GM18951 (cell line): ENCODE data around the gene ALDH1A2.
"Not testable (repeated sequence)": the region's sequence is repeated elsewhere in the genome, so short reads cannot be mapped to it uniquely, and the experiment has no call there.

Experiments
- POLR2A ChIP-seq: IDR thresholded peaks from 4 replicates; pipeline ENCODE4 v1.6.1; 2011; ENCODE audit warnings: mild to moderate bottlenecking; ENCODE audit not compliant: insufficient read length, insufficient read depth; ENCODE audit errors: extremely low read depth
- in situ Hi-C: fragments of 300-500 bp; cut with MboI; formaldehyde crosslinking; loops from one replicate; pipeline ENCODE4 v1.12.0; 2022; ENCODE audit warnings: low sequenced_read_pairs, mixed read lengths, inconsistent platforms; ENCODE audit not compliant: unreplicated experiment

ALDH1A2 gene

DNA sequence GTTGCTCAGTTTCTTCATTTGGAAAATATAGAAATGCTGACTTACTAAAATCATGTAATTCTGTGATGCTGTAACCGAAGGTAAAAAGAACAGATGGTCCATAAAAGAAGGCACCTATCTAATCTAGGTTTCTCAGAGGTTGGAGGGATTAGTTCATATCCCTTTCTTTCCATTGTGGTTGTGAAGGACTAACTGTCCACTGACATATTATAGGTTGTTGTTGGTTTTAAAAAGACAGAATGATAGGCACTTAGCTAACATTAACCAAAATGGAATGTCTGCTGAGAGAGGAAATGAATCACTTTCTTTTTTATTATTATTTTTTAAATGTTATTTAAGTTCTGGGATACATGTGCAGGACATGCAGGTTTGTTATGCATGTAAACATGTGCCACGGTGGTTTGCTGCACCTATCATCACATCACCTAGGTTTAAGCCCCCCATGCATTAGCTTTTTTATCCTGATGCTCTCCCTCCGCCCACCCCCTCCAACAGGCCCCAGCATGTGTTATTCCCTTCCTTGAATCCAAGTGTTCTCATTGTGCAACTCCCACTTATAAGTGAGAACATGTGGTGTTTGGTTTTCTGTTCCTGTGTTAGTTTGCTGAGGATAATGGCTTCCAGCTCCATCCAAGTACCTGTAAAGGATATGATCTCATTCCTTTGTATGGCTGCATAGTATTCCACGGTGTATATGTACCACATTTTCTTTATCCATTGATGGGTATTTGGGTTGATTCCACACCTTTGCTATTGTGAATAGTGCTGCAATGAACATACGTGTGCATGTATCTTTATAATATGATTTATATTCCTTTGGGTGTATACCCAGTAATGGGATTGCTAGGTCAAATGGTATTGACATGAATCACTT lies 45.8 kb downstream of the ALDH1A2 start:
- in situ Hi-C loops = no loop called here
- TF ChIP-seq POLR2A = no peak

DNA sequence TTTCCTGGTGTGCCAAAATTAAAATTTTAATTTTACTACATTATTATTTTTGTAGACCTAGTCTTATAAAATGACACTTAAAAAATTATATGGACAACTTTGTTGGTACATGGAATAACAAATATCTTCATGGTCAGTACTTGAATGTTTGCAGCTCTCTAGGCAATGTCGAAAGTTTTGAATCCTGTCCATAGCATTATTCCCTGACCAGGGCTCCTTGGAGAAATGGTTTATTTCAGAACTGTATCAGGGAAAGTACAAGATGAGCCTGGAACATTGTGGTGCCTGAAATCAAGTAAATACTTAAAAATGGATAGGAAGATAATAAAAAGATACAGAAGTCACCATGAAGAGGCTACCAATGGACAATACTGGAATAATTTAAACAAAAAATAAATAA lies 47.6 kb downstream of the ALDH1A2 start:
- in situ Hi-C loops = no loop called here

DNA sequence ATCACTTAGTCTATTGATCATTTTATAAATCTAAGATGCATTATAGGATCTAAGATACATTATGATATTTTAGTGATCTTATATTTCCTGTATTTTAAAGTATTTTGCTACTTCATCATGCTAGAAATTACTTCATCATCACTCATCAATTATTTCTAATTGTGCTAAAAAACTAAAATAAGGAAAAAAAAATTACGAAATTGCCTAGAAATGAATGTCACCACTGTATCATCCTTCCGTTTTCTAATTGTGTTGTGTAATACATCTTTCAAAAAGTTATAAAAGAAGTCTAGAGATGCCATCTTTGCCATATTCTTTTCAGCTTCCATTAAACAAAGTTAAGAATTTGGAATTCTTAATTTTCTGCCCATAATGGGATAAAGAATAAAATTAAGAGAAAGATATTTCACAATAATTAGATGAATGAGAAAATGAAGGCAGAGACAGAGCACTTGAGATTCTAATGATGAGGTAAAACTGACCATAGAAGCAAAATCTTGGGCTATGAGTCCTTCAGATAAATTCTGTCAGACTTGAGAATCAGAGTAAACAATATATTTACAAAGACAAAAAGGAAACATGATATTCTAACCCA lies 48.8 kb downstream of the ALDH1A2 start:
- in situ Hi-C loops = no loop called here
- no peak for TF ChIP-seq POLR2A

More for the DNA sequence above, 47.6 kb downstream of the ALDH1A2 start:
- TF ChIP-seq POLR2A = no peak

DNA sequence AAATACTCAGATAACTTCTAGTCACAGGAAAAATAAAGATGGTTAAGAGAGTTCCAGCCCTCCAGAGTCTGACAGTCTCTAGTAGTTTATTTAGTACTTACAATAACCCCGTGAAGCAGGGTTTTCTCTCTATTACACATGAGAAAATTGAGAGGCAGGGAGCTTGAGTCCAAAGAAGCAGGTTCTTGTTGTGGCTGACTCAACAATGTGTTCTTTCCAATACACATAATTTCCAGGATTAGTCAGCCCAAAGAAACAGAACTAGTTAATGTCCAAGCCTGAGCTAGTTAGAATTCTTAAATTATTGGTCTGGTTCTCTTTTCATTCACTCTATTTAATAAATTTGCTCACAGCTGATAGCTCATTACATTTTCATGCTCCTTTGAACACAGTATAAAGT lies 49.9 kb downstream of the ALDH1A2 start:
- no peak for TF ChIP-seq POLR2A
- in situ Hi-C loops = no loop called here

DNA sequence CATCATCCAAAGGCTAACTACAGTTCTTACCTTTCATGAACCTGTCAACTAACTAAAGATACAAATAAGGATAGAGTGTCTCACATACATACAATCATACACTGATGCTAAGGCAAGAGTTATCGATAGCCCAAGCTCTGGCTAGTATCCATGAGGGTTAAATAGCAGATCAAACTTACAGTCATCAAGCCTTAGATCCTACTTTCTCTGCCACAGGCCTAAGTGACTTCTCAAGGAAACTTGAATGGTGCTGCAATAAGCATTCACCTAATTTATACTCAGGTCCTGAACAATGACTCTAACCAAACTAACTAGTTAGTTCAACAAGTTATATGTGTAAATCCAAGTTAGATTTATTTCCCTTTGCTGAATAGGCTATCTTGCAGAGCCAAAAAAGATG lies 51.0 kb downstream of the ALDH1A2 start:
- TF ChIP-seq POLR2A = no peak
- in situ Hi-C loops = no loop called here

DNA sequence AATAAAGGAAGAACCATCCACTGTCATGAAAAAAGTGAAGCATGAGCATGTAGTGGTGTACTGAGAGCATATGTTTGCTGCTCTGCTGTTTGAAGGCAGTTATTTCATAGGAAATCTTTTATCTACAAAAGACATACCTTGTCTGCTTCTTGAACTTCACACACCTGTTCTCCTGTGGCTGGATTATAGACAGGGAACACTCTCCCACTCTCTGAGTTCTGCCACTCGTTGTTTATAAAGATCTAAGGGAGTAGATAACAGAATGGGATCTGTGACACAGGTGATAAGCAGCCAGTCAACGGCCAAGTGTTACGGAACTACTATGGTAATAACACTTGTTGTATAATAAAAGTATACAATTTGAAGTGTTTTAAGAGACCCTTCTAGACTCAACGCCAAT lies 51.5 kb downstream of the ALDH1A2 start:
- in situ Hi-C loops = no loop called here
- TF ChIP-seq POLR2A = no peak

DNA sequence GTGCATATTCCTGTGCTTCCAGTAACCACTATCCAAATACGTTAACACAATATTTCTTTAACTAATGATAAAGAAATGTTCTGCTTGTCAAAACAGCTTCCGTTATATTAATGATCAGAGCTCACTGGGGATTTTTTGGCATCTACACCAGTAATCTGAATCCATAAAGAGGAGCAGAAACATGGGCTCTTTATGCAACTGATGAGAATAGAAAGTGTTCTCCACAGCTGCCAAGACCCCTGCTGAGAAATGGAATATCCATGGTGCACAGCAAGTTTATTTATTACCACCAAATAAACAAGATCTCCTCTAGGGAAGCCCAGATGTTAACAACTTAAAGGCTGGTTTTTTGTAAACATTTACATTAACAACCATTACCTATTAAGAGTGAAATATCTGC lies 54.5 kb downstream of the ALDH1A2 start:
- no peak for TF ChIP-seq POLR2A
- in situ Hi-C loops = no loop called here

DNA sequence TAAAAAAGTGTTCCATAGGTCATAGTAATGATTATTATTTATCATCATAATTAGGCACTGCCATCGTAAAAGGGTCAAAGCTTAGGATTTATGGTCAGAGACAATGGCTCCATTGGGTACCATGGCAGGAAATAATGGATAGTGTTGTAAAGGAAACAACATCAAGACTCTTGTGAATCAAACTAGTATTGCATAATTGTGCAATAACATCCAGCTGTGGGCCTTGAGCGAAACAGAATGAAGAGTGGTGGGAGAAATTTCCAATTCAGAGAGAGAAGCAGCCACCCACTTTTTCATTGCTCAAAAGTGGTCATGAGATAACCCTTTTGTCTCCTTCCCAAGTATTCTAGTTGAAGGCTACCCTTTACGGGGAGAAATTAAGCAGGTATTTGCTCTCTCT lies 61.7 kb downstream of the ALDH1A2 start:
- in situ Hi-C loops = no loop called here
- TF ChIP-seq POLR2A = no peak

DNA sequence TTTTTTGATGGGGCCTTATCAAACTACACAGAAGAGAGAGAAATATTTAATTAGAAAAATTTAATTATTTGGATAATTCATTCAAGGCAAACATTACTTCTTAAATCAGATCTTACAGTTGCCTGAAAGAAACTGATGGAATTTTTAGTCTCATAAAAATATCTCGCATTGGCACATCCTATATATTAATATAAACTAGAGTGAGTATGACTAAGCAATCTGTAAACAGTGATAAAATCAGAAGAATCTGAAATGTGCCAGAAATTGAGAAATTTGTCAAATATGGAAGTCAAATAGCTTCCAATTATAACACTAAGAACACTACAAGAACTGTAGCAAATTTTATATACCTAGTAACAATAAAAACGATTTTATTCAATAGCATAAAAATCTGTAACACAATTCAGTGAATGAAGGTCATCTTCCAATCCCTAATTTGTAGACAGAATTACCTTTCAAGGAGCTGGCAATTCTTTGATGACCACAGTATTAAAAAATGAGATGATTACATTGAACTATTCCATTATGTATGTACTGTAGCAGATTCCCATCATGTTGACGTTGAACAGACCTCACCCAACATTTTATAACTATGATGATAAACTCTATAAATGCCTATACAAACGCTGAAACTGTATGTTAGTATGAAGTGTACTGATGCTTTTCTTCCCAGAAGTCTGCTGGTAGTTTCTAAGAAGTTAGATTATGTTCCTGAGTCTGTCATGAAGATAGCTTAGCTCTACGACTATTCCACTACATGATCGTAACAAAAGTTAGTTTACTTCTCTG lies 63.0 kb downstream of the ALDH1A2 start:
- no peak for TF ChIP-seq POLR2A
- in situ Hi-C loops = no loop called here

DNA sequence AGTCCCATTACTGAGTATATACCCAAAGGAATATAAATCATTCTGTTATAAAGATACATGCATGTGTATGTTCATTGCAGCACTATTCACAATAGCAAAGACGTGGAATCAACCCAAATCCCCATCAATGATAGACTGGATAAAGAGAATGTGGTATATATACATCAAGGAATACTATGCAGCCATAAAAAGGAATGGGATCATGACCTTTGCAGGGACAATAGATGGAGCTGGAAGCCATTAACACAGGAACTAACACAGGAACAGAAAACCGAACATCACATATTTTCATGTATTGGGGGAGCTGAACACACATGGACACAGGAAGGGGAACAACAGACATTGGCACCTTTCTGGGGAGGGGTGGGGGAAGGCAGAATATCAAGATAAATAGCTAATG lies 65.8 kb downstream of the ALDH1A2 start:
- in situ Hi-C loops = not testable (repeated sequence)

DNA sequence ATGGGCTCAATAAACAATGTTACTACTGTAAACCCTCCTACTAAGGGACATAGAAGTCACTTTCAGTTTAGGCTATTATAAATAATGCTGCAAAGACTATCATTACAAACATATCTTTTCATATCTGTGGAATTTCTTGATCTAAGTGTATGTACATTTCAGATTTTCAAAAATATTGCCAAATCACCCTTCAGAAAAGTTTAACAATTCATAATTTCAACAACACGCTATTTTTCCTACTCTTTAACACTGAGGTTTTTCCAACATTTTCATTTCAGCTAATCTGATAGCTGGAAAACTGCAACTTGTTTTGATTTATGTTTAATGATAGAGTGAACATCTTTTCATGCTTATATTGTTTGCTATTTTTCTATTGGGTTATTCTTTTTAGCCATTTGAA lies 69.0 kb downstream of the ALDH1A2 start:
- in situ Hi-C loops = no loop called here
- no peak for TF ChIP-seq POLR2A

DNA sequence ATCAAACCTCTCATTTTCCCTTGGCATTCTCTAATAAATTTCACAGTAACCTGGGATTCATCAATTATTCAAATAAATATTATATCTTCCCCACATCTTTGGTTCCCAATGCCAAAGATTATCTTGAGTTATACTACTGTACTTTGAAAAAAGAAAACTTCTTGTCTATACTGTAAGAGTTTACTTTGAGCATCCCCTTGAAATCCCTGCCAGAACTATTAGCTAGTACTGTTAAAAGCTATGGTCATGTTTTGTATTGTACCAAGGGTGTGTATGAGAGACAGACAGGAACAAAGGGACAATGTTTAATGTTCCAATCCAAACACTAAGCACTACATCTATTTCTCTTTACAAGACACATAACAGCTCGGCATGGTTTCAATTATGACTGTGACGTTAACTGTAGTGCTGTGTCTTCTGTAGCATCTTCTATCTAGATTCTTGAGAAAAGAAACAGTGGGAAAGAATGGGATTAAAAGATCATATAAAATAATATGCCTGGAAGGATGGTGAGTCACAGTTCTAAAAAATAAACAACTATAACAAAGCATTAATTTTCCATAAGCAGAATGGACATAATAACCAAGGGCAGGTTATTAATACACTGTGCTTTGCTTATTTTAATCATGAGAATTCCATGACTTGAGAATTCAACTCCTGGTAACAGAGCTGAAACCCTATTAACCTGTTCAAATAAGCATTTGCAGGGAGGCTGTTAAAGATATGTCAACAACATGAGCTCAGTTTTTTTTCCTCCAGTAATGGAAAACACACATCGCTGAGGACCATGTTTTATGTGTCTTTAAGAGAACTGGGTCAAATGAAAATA lies 71.1 kb downstream of the ALDH1A2 start:
- TF ChIP-seq POLR2A = no peak
- in situ Hi-C loops = no loop called here
